ENCODE measurements around the gene TRAF3IP1. TPM values are rescaled to one million over a fixed set of nuclear protein-coding genes. Genes with fewer than 3 reads are reported as not detected.
"Not testable (repeated sequence)": the region's sequence is repeated elsewhere in the genome, so short reads cannot be mapped to it uniquely, and the experiment has no call there.

TRAF3IP1 gene
- total and polyA plus RNA-seq, 2 donors (not counting 1 experiment from before 2014, with no cell fraction given) = 3.9 to 9.2 TPM

GRCh38 chr2:238403632-238404405, 83.5 kb downstream of the TRAF3IP1 start:
- Histone ChIP-seq H4K20me1 (ENCODE audit: control insufficient read depth, extremely low read depth, insufficient read depth, low read length) (no peaks in the 10 kb centered on the region), H3K4me1 (ENCODE audit: control insufficient read depth, extremely low read depth, insufficient read depth, low read length) (no peaks in the 10 kb centered on the region), H3K36me3 (ENCODE audit: control insufficient read depth, insufficient read depth, low read length) (no peaks in the 10 kb centered on the region), H2AFZ (ENCODE audit: low read length) (no peak overlapping the region), H3K27me3 (ENCODE audit: control insufficient read depth, insufficient read depth, low read length) (no peaks in the 10 kb centered on the region), H3K9me3 (ENCODE audit: control insufficient read depth, insufficient read depth, low read depth, low read length) (no peaks in the 10 kb centered on the region), H3K9ac (ENCODE audit: insufficient read depth, low read length) (no peak overlapping the region), H3K27ac (ENCODE audit: insufficient read depth, low read length) (no peak overlapping the region), H3K4me2 (ENCODE audit: extremely low read depth, insufficient read depth, low read length) (no peak overlapping the region), H3K79me2 (ENCODE audit: control insufficient read depth, insufficient read depth, low read length) (no peaks in the 10 kb centered on the region), H3K4me3 (replicated peaks in 1 of 4; ENCODE audit: control extremely low read depth in 1 of 4, insufficient read depth in 1 of 4, low read depth in 3 of 4, low read length in 4 of 4) (no peak overlapping the region)
- TF ChIP-seq EZH2 (IDR thresholded peaks at IDR 0.05; ENCODE audit: low read length, missing control alignments) (no peak), CTCF (conservative IDR thresholded peaks at IDR 0.05 in 1 of 2, IDR thresholded peaks at IDR 0.05 in 1 of 2; ENCODE audit: low read depth in 1 of 2, low read length in 2 of 2) (no peak)
- DNase-seq (ENCODE audit: low read depth in 2 of 2) = no peak

- no peak overlapping the region for H3K4me2 ChIP-seq (ENCODE audit: extremely low read depth, insufficient read depth, low read length)
- DNase-seq (ENCODE audit: low read depth in 2 of 2) = no peak
- H3K27ac ChIP-seq (ENCODE audit: insufficient read depth, low read length) = no peak overlapping the region
- TF ChIP-seq EZH2 (IDR thresholded peaks at IDR 0.05; ENCODE audit: low read length, missing control alignments) (no peak), CTCF (conservative IDR thresholded peaks at IDR 0.05 in 1 of 2, IDR thresholded peaks at IDR 0.05 in 1 of 2; ENCODE audit: low read depth in 1 of 2, low read length in 2 of 2) (no peak)
- no peak overlapping the region for H3K4me3 ChIP-seq (replicated peaks in 1 of 4; ENCODE audit: control extremely low read depth in 1 of 4, insufficient read depth in 1 of 4, low read depth in 3 of 4, low read length in 4 of 4)
- no peak overlapping the region for H3K9ac ChIP-seq (ENCODE audit: insufficient read depth, low read length)
- H3K79me2 ChIP-seq (ENCODE audit: control insufficient read depth, insufficient read depth, low read length) = no peaks in the 10 kb centered on the region
- no peaks in the 10 kb centered on the region for H4K20me1 ChIP-seq (ENCODE audit: control insufficient read depth, extremely low read depth, insufficient read depth, low read length)
- no peaks in the 10 kb centered on the region for H3K9me3 ChIP-seq (ENCODE audit: control insufficient read depth, insufficient read depth, low read depth, low read length)
- no peaks in the 10 kb centered on the region for H3K36me3 ChIP-seq (ENCODE audit: control insufficient read depth, insufficient read depth, low read length)
- H3K27me3 ChIP-seq (ENCODE audit: control insufficient read depth, insufficient read depth, low read length) = no peaks in the 10 kb centered on the region
- no peaks in the 10 kb centered on the region for H3K4me1 ChIP-seq (ENCODE audit: control insufficient read depth, extremely low read depth, insufficient read depth, low read length)
- H2AFZ ChIP-seq (ENCODE audit: low read length) = no peak overlapping the region
These were observed 84.3 kb downstream of the TRAF3IP1 start for GRCh38 chr2:238404406-238405216.

- H3K27ac ChIP-seq (ENCODE audit: insufficient read depth, low read length); H3K9ac ChIP-seq (ENCODE audit: insufficient read depth, low read length); H3K4me3 ChIP-seq (replicated peaks in 1 of 4; ENCODE audit: control extremely low read depth in 1 of 4, insufficient read depth in 1 of 4, low read depth in 3 of 4, low read length in 4 of 4); H3K79me2 ChIP-seq (ENCODE audit: control insufficient read depth, insufficient read depth, low read length); DNase-seq (ENCODE audit: low read depth in 2 of 2); H3K4me2 ChIP-seq (ENCODE audit: extremely low read depth, insufficient read depth, low read length); H3K9me3 ChIP-seq (ENCODE audit: control insufficient read depth, insufficient read depth, low read depth, low read length); H3K4me1 ChIP-seq (ENCODE audit: control insufficient read depth, extremely low read depth, insufficient read depth, low read length); H4K20me1 ChIP-seq (ENCODE audit: control insufficient read depth, extremely low read depth, insufficient read depth, low read length); H3K27me3 ChIP-seq (ENCODE audit: control insufficient read depth, insufficient read depth, low read length); H2AFZ ChIP-seq (ENCODE audit: low read length); H3K36me3 ChIP-seq (ENCODE audit: control insufficient read depth, insufficient read depth, low read length): not testable (repeated sequence)
These were observed 84.9 kb downstream of the TRAF3IP1 start for GRCh38 chr2:238405217-238405555.
